GM19463 (cell line): ENCODE measurements around the gene TEX12.
"Not testable (repeated sequence)": the region's sequence is repeated elsewhere in the genome, so short reads cannot be mapped to it uniquely, and the experiment has no call there.

Experiments used
- ATAC-seq: cut with Tn5 transposase; IDR thresholded peaks from one replicate; pipeline ENCODE4 v1.9.1; 2021; ENCODE audit warnings: mild to moderate bottlenecking, moderate library complexity; ENCODE audit not compliant: unreplicated experiment

Gene TEX12, protein sequence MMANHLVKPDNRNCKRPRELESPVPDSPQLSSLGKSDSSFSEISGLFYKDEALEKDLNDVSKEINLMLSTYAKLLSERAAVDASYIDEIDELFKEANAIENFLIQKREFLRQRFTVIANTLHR

GRCh38 chr11:112167145-112167544 is at the start of gene TEX12:
Gene TEX12 (plus strand): TSS chr11:112167372. CDS start chr11:112169269, 1,897 bp downstream.
- ATAC-seq = no peak

DNA sequence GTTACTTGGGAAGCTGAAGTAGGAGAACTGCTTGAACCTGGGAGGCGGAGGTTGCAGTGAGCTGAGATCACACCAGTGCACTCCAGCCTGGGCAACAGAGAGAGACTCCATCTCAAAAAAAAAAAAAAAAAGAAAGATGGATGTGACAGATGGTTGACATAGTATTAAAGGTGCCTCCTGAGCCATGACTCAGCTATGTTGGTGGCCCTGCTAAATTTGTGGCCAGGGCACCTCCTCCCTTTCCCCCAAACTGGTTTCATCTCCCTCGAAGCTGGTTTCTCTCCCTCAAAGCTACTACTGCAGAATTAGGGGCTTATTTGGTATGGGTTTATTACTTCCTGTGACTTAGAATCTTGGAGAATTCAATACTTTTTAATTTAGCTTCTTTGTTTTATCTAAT is 49.0 kb upstream of the TEX12 start:
- no peak for ATAC-seq

DNA sequence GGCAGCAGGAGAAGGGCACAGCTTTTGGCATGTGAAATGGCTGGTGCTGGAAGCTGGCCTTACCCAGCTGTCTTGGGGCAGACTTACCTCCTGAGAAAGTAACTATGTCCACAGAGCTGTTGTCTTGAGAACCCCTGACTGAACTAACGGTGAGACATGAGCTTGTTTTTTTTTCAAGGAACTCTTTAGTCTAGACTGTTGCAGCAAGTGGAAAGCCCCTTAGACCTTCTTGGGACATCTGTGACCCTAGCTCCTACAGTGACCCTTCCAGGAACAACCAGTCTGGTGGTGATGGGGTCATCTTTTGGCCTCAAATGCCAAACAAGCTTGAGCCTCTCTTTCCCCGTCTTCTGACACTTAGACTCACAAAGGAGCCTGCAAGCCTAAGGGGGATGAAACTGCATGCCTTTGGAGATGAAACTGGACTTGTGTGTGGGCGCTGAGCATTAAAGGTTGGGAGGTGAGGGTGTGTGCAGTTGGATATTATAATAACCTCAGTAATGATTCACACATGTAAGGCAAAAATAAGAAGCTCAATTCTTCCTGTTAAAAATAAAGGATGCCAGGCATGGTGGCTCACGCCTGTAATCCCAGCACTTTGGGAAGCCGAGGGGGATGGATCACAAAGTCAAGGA is 45.1 kb upstream of the TEX12 start:
- ATAC-seq = no peak

GRCh38 chr11:112123129-112123528 is 44.0 kb upstream of the TEX12 start:
- no peak for ATAC-seq

GRCh38 chr11:112127056-112127455 is 40.1 kb upstream of the TEX12 start:
- no peak for ATAC-seq

DNA sequence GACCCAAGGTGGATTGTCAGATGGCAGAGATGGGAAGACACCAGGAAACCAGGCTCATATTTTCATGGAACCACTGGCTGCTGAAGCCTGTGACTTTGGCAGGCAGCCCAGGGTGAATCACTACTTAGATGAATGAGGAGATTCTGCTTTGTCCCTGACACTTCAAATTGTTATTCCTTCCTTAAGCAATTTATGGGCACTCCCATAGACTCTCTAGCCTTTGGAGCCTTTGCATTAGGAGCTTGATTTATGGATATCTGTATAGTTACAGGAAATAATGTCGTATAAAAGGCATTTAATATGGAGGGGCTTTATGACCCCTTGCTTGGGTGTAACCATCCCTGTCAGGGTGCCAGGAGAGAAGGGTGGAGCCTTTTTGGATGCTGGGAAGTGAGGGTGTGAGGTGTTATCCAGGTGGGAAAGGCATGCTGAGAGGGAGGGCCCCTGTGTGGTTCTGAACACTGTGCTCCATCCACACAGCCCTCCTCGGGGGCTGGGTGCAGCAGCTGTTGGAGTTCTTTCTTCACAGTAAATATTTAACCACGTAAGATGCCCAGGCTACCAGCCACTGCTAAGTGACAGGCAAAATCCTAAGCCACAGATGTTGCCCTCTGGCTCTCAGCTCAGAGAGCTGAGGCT is 38.6 kb upstream of the TEX12 start:
- ATAC-seq = no peak

GRCh38 chr11:112129656-112130055 is 37.5 kb upstream of the TEX12 start:
- ATAC-seq = no peak

DNA sequence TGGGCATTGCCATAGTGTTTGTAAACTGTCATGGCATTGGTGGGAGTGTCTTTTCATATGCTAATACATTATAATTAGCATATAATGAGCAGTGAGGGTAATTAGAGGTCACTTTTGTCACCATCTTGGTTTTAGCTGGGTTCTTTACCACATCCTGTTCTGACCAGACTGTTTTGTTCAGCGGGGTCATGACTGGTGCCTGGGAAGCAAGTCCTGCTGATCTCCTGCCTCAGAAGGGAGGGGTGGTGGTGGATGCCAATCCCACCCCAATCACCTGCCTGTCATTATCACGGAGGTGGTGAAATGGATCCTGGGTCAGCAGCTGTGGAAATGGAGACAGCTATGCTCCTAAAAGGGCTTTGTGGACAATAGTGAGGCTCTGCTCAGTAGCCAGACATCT is 34.4 kb upstream of the TEX12 start:
- no peak for ATAC-seq

DNA sequence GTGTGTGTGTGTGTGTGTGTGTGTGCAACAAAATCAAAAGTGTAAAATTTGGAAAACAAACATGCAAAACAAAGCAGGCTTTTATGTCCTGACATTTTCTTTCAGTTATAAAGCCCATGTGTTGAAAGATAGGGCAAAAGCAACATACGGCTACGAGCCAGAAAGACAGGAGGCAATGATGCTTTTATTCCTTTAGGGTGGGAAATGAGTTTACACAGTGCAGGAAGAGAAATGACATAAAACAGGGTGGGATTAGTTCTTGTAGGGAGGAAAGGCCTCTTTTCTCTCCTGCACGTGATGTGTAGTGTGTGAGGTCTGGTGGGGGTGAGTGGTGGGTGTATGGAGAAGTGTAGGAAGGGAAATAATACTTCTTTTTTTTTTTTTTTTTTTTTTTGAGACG is 32.7 kb upstream of the TEX12 start:
- ATAC-seq = no peak

DNA sequence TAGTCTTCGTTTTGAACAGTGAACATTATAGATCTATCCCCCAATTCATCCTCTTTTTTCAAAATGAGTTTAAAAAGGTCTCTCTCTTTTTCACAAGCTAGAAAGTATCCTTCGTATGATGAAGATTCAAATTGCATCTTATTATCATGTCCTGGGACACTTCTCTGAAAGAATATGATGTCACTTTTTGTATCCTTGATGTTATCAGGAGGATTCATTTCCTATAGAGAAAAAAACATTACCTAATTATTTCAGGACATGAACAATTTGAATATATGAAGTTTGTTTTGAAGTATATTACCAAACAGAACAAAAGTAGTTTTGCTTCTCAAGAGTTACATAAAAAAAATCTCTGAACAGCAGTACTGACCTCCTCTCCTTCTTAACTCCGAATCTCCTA is 23.6 kb upstream of the TEX12 start:
- no peak for ATAC-seq

DNA sequence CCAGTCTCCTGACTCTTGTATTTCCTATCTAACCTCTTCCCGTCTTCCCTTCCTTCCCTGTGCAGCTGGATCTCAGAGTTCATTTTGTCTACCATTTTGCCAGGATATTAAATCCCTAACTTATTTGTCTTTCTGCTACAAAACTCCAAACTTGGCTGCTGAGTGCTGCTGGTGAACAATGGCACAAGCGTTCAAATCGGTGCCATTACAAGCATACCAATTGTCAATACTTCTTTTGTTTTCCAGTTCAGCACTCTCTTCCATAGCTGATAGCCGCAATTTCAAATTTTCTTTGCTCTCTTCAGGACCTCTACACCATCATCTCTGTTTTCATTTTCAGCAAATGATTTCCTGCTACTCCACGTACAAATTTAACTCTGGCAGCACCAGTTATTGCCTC is 16.7 kb upstream of the TEX12 start:
- no peak for ATAC-seq

GRCh38 chr11:112156153-112156955 is 10.8 kb upstream of the TEX12 start:
- no peak for ATAC-seq

DNA sequence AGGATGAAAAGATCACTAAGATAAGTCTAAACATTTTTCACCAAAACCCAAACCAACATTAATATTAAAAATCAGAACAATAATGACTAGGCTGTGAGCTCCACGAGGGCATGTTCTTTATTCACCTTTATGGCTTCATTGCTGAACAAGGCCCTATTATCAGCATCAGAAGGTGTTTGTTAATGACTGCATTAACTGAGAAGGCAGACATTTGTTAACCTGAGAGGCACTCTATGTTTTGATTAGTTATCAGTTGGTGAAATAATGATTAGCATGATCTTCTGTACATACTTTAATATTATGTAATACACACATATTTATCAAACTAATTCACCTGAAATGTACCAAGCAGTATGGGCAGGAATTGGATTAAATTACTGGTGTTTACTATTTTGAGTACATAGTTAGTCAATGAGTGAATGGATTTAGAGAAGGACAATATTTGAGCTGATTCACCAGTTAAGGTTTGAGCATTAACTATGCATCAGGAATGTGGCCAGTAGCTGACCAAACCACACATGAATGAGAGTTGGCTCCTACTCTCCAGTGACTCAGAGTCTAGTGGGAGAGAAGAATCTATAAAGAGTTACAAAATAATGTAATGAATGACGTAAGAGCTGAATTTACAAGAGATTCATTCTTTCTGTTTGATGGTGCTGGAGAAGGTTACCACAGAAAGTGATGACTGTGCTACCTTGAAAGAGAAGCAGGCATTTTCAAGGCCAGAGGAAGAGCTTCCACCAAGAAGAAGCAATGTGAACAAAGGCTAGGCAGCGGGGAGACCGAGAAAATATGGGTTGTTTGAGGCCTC is 10.0 kb upstream of the TEX12 start:
- ATAC-seq = no peak

DNA sequence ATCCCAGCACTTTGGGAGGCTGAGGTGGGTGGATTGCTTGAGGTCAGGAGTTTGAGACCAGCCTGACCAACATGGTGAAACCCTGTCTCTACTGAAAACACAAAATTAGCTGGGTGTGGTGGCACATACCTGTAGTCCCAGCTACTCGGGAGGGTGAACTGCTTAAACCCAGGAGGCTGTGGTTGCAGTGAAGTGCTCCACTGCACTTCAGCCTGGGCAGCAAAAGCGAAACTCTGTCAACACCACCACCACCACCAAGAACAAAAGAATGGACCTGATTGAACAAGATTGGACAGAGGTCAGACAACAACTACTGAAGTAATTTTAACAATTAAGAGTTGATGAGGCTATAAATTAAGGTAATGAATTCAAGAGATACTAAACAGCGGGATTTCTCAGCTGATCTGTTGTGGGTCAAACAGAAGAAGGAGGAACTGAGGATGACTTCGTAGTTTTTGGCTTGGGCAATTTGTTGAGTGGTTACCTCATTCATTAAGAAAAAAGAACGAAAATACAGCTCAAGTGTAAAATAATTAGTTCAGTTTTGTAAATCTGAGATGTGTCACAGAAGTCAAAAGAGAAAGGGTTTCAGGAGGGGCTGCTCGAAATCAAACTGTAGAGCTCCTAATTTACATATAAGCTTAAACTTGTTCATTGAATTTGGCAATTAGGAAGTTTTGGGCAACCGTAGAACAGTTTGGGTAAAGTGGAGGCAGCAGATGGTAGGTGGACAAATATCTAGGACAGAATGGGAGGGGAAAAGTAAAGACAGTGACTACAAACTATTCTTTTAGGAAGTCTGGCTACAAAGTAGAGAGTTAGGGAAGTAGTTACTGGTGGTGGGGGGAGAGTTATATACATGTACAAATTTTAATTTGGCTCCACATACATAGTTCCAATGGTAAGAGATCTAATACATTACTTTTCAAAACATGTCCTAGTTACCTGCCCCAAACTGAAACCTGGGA is 7.8 kb upstream of the TEX12 start:
- ATAC-seq = no peak

GRCh38 chr11:112160091-112160848 is 6.9 kb upstream of the TEX12 start:
- no peak for ATAC-seq

- no peak for ATAC-seq
Observed at GRCh38 chr11:112161012-112161411, 6.2 kb upstream of the TEX12 start.

- not testable (repeated sequence) for ATAC-seq
Observed at GRCh38 chr11:112162200-112162599, 5.0 kb upstream of the TEX12 start.

- ATAC-seq = no peak
Observed at GRCh38 chr11:112162761-112163546, 4.2 kb upstream of the TEX12 start.
